GM23248 (cell line): ENCODE data around the gene NHP2. TPM values are rescaled to one million over a fixed set of nuclear protein-coding genes. Genes with fewer than 3 reads are reported as not detected.

Experiments used
- DNase-seq: peaks from one replicate; pipeline ENCODE4 v3.0.0-alpha.2; 2015
- H2AFZ ChIP-seq: fragments of 200-600 bp; sonication (generic); 2 replicates; pipeline ENCODE4 v1.6.1; 2016; ENCODE audit warnings: antibody characterized with exemption
- H3F3A ChIP-seq: fragments of 200-600 bp; sonication (generic); 2 replicates; pipeline ENCODE4 v1.6.1; 2016; ENCODE audit warnings: mild to moderate bottlenecking, antibody characterized with exemption, mixed run types; ENCODE audit not compliant: insufficient read depth
- H3K27ac ChIP-seq: fragments of 200-600 bp; sonication (generic); 2 replicates; pipeline ENCODE4 v1.5.1; 2016; ENCODE audit warnings: mild to moderate bottlenecking
- H3K27me3 ChIP-seq: fragments of 200-600 bp; sonication (generic); replicated peaks from 2 replicates; pipeline ENCODE4 v1.6.1; 2016; ENCODE audit warnings: mild to moderate bottlenecking; ENCODE audit not compliant: insufficient read depth
- H3K36me3 ChIP-seq: fragments of 200-600 bp; sonication (generic); 2 replicates; pipeline ENCODE4 v1.6.1; 2016; ENCODE audit warnings: low read depth, mild to moderate bottlenecking
- H3K4me1 ChIP-seq: fragments of 200-600 bp; sonication (generic); 2 replicates; pipeline ENCODE4 v1.6.1; 2016; ENCODE audit warnings: mild to moderate bottlenecking; ENCODE audit not compliant: insufficient read depth
- H3K4me2 ChIP-seq: fragments of 200-600 bp; sonication (generic); one replicate; pipeline ENCODE4 v1.6.1; 2016; ENCODE audit warnings: mild to moderate bottlenecking; ENCODE audit not compliant: unreplicated experiment
- H3K4me3 ChIP-seq: fragments of 200-600 bp; sonication (generic); 2 replicates; pipeline ENCODE4 v1.5.1; 2016; ENCODE audit warnings: mild to moderate bottlenecking
- H3K79me2 ChIP-seq: fragments of 200-600 bp; sonication (generic); 2 replicates; pipeline ENCODE4 v1.6.1; 2016; ENCODE audit warnings: mild to moderate bottlenecking; ENCODE audit not compliant: insufficient read depth
- H3K9ac ChIP-seq: fragments of 200-600 bp; sonication (generic); 2 replicates; pipeline ENCODE4 v1.6.1; 2016; ENCODE audit warnings: mild to moderate bottlenecking
- H3K9me2 ChIP-seq: fragments of 200-600 bp; sonication (generic); 2 replicates; pipeline ENCODE4 v1.6.1; 2016; ENCODE audit warnings: mixed run types, mild to moderate bottlenecking, moderate library complexity; ENCODE audit not compliant: insufficient read depth
- H3K9me3 ChIP-seq: fragments of 200-600 bp; sonication (generic); one replicate; pipeline ENCODE4 v1.6.1; 2017; ENCODE audit warnings: low read depth
- H4K20me1 ChIP-seq: fragments of 200-600 bp; sonication (generic); 2 replicates; pipeline ENCODE4 v1.6.0; 2016; ENCODE audit not compliant: insufficient read depth
- EZH2 ChIP-seq: fragments of 200-600 bp; sonication (generic); IDR thresholded peaks from 2 replicates; pipeline ENCODE4 v1.6.1; 2018; ENCODE audit warnings: antibody characterized with exemption, mild to moderate bottlenecking; ENCODE audit not compliant: insufficient read depth, poor library complexity, severe bottlenecking
- EZH2phosphoT487 ChIP-seq: fragments of 200-600 bp; sonication (generic); IDR thresholded peaks from 2 replicates; pipeline ENCODE4 v1.6.1; 2018; ENCODE audit warnings: antibody characterized with exemption, moderate library complexity, mild to moderate bottlenecking, low read depth; ENCODE audit not compliant: insufficient read depth
- WGBS, 2 experiments: methylation state at CpG; one replicate each; pipeline ENCODE4 v1.1.6; 2015 to 2017; ENCODE audit warnings: low lambda C conversion rate in 2 of 2, low coverage in 1 of 2; ENCODE audit errors: missing lambda C conversion rate in 2 of 2; 5-methylcytosine and 5-hydroxymethylcytosine counted together
- in situ Hi-C: fragments of 300-500 bp; cut with MboI; formaldehyde crosslinking; loops from 2 replicates; pipeline ENCODE4 v1.15.0; 2020
- polyA plus RNA-seq: library from polyadenylated mRNA; unstranded; fragments of >200 nt; fragmentation: Nextera tagmentation; extraction: Ambion mirVana; gene quantifications from 2 replicates; pipeline ENCODE4 v1.2.1, GENCODE V29; 2016
- total RNA-seq: library from RNA; depleted of rRNA; stranded (reverse); fragments of >200 nt; shearing (Covaris generic); gene quantifications from 2 replicates; pipeline ENCODE4 v1.2.3, GENCODE V29; 2014

The NHP2 gene
- total and polyA plus RNA-seq, 2 experiments from 2014 or later, result 203 to 232 TPM

DNA sequence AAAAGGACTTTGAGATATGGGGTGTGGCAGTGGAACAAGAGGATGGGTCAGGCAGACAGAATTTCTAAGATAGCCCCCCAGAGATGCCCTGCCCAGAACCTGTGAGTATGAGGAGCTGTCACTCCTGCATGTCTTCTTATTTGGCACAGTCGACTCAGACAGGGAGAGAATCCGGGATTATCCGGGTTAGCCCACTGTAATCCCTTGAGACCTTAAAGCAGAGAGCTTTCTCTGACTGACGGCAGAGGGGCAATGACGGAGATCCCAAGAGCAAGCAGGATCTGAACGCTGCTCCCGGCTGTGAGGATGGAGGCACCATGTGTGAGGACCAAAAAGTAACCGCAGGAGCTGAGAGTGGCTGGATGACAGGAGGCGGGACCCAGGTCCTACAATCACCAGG lies 8.8 kb upstream of the NHP2 start:
- Histone ChIP-seq H3K79me2 (no peaks in the 10 kb centered on the region), H2AFZ (no peak overlapping the region), H3K9ac (no peak overlapping the region), H3K27me3 (peaks cover 5% of the 10 kb centered on the region; the same call in 1 of the 2 replicates), H3K4me2 (no peak overlapping the region), H4K20me1 (no peaks in the 10 kb centered on the region), H3K36me3 (no peaks in the 10 kb centered on the region), H3F3A (no peaks in the 10 kb centered on the region), H3K4me1 (no peaks in the 10 kb centered on the region), H3K9me2 (no peaks in the 10 kb centered on the region), H3K4me3 (no peak overlapping the region), H3K27ac (no peak overlapping the region), H3K9me3 (no peaks in the 10 kb centered on the region)
- WGBS, 2 experiments, result 77 to 85% methylated on average over 9 of the region's 9 CpGs
- in situ Hi-C loops, result loop anchor here (5.0 to 25.0 kb wide), 2 partner anchors 85 to 550 kb away; partner anchors contain the start of gene B4GALT7
- TF ChIP-seq EZH2, result no peak
- TF ChIP-seq EZH2phosphoT487, result no peak
- DNase-seq, result no peak

GRCh38 chr5:178160176-178160575 lies 6.5 kb upstream of the NHP2 start:
- TF ChIP-seq EZH2 (no peak), EZH2phosphoT487 (no peak)
- 55 to 68% methylated on average over 5 of the region's 5 CpGs for WGBS, 2 experiments
- in situ Hi-C loops, result loop anchor here (5.0 to 25.0 kb wide), 2 partner anchors 83 to 548 kb away; partner anchors contain the start of gene B4GALT7

GRCh38 chr5:178155065-178155464 lies 1.4 kb upstream of the NHP2 start:
- Histone ChIP-seq H4K20me1 (no peaks in the 10 kb centered on the region), H3K79me2 (peaks cover 19% of the 10 kb centered on the region), H2AFZ (peak overlapping the region; percentile 86; the same call in 1 of the 2 replicates), H3K4me2 (no peak overlapping the region), H3K36me3 (peaks cover 6% of the 10 kb centered on the region), H3F3A (no peaks in the 10 kb centered on the region), H3K27me3 (no peaks in the 10 kb centered on the region), H3K9me2 (no peaks in the 10 kb centered on the region), H3K4me1 (peaks cover 8% of the 10 kb centered on the region; the same call in 1 of the 2 replicates), H3K9me3 (no peaks in the 10 kb centered on the region), H3K4me3 (no peak overlapping the region), H3K27ac (no peak overlapping the region), H3K9ac (no peak overlapping the region)
- 69 to 74% methylated on average over 8 of the region's 8 CpGs for whole genome bisulfite sequencing, 2 experiments
- no peak for DNase-seq
- in situ Hi-C loops, result loop anchor here (25.0 kb wide), 1 partner anchor 543 kb away; the partner anchor contains the start of gene B4GALT7
- TF ChIP-seq EZH2phosphoT487, result no peak
- no peak for TF ChIP-seq EZH2

More at GRCh38 chr5:178160176-178160575, 6.5 kb upstream of the NHP2 start:
- no peaks in the 10 kb centered on the region for H3K4me1 ChIP-seq
- no peaks in the 10 kb centered on the region for H3K36me3 ChIP-seq
- no peak overlapping the region for H2AFZ ChIP-seq
- no peaks in the 10 kb centered on the region for H3K79me2 ChIP-seq
- no peak overlapping the region for H3K9ac ChIP-seq
- no peaks in the 10 kb centered on the region for H3F3A ChIP-seq
- H3K9me3 ChIP-seq, result no peaks in the 10 kb centered on the region
- no peaks in the 10 kb centered on the region for H3K9me2 ChIP-seq
- H3K27ac ChIP-seq, result no peak overlapping the region
- peaks cover 5% of the 10 kb centered on the region; the same call in 1 of the 2 replicates for H3K27me3 ChIP-seq
- H3K4me2 ChIP-seq, result no peak overlapping the region
- no peak for DNase-seq
- H4K20me1 ChIP-seq, result no peaks in the 10 kb centered on the region
- no peak overlapping the region for H3K4me3 ChIP-seq

- Histone ChIP-seq H3K9ac (peak overlapping the region; percentile 92), H3F3A (no peaks in the 10 kb centered on the region), H3K9me3 (no peaks in the 10 kb centered on the region), H3K4me3 (peak overlapping the region; percentile 88), H3K79me2 (peaks cover 19% of the 10 kb centered on the region), H3K9me2 (no peaks in the 10 kb centered on the region), H3K4me1 (peaks cover 8% of the 10 kb centered on the region; the same call in 1 of the 2 replicates), H4K20me1 (no peaks in the 10 kb centered on the region), H3K36me3 (peaks cover 16% of the 10 kb centered on the region), H2AFZ (peak overlapping the region; percentile 69), H3K27me3 (no peaks in the 10 kb centered on the region), H3K27ac (peak overlapping the region; percentile 65), H3K4me2 (peak overlapping the region; percentile 86)
- in situ Hi-C loops, result loop anchor here (25.0 kb wide), 1 partner anchor 540 kb away; the partner anchor contains the start of gene B4GALT7
- WGBS, 2 experiments, result 44 to 45% methylated on average over 31 of the region's 31 CpGs
- TF ChIP-seq EZH2, result no peak
- TF ChIP-seq EZH2phosphoT487, result no peak
- DNase-seq, result peak; percentile 17
Observed at GRCh38 chr5:178152491-178153444, 917 bp downstream of the NHP2 start.
